ENCODE data around the gene PLD4. TPM values are rescaled to one million over a fixed set of nuclear protein-coding genes. Genes with fewer than 3 reads are reported as not detected.

PLD4 gene
- total and polyA plus RNA-seq, 9 of the 15 experiments (the other 6 are each of a cell fraction or from before 2014, with no cell fraction given), result 0.18 to 0.24 TPM; not detected in 7

DNA sequence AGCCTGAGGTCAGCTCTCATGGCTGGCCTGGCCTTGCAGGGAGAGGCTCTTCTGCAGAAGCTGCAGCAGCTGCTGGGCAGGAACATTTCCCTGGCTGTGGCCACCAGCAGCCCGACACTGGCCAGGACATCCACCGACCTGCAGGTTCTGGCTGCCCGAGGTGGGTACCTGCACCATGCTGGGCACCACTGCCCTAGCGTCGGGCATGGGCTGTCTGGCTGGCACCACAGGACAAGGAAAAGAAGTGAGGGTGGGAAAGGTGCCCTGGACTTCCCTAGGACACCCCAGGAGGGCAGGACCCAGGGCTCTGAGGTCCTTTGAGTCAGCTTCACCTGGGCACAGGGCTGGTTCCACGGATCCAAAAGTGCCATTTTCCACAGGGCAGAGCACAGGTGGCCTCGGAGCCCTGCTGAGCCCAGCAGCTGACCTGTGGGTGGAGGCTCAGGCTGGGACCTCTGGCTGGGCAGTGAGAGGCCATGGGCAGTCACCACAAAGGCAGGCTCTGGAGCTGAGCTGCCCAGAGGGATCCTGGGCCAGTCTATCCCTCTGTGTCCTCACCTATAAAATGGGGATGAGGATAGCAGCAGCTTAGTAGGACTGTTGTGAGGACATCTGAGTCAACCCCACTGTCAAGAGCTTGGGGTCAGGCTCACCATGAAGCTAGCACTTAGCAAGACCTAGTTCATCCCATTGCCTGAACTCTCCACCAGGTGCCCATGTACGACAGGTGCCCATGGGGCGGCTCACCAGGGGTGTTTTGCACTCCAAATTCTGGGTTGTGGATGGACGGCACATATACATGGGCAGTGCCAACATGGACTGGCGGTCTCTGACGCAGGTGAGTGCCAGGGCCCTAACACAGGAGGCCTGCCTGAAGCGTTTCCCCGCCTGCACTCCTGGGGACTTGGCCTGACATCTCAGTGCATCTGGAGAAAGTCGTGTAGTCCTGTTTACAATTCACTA is 4.9 kb downstream of the PLD4 start (continued):
- no peak for TF ChIP-seq PHF20 (IDR thresholded peaks at IDR 0.05; ENCODE audit: partially characterized antibody)
- TF ChIP-seq, protein P1, sequence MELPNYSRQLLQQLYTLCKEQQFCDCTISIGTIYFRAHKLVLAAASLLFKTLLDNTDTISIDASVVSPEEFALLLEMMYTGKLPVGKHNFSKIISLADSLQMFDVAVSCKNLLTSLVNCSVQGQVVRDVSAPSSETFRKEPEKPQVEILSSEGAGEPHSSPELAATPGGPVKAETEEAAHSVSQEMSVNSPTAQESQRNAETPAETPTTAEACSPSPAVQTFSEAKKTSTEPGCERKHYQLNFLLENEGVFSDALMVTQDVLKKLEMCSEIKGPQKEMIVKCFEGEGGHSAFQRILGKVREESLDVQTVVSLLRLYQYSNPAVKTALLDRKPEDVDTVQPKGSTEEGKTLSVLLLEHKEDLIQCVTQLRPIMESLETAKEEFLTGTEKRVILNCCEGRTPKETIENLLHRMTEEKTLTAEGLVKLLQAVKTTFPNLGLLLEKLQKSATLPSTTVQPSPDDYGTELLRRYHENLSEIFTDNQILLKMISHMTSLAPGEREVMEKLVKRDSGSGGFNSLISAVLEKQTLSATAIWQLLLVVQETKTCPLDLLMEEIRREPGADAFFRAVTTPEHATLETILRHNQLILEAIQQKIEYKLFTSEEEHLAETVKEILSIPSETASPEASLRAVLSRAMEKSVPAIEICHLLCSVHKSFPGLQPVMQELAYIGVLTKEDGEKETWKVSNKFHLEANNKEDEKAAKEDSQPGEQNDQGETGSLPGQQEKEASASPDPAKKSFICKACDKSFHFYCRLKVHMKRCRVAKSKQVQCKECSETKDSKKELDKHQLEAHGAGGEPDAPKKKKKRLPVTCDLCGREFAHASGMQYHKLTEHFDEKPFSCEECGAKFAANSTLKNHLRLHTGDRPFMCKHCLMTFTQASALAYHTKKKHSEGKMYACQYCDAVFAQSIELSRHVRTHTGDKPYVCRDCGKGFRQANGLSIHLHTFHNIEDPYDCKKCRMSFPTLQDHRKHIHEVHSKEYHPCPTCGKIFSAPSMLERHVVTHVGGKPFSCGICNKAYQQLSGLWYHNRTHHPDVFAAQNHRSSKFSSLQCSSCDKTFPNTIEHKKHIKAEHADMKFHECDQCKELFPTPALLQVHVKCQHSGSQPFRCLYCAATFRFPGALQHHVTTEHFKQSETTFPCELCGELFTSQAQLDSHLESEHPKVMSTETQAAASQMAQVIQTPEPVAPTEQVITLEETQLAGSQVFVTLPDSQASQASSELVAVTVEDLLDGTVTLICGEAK (IDR thresholded peaks at IDR 0.05), result no peak
- TF ChIP-seq, protein P1 (CRISPR knock-in tag; IDR thresholded peaks at IDR 0.05), result no peak
- TF ChIP-seq JUNB (CRISPR knock-in tag; conservative IDR thresholded peaks at IDR 0.05), result no peak
- no peak for TF ChIP-seq LEF1 (IDR thresholded peaks at IDR 0.05)
- no peak for TF ChIP-seq EWSR1 (IDR thresholded peaks at IDR 0.05; ENCODE audit: borderline replicate concordance, low read depth, partially characterized antibody)
- TF ChIP-seq ZNF133 (CRISPR knock-in tag; IDR thresholded peaks at IDR 0.05), result no peak
- TF ChIP-seq, protein P2, sequence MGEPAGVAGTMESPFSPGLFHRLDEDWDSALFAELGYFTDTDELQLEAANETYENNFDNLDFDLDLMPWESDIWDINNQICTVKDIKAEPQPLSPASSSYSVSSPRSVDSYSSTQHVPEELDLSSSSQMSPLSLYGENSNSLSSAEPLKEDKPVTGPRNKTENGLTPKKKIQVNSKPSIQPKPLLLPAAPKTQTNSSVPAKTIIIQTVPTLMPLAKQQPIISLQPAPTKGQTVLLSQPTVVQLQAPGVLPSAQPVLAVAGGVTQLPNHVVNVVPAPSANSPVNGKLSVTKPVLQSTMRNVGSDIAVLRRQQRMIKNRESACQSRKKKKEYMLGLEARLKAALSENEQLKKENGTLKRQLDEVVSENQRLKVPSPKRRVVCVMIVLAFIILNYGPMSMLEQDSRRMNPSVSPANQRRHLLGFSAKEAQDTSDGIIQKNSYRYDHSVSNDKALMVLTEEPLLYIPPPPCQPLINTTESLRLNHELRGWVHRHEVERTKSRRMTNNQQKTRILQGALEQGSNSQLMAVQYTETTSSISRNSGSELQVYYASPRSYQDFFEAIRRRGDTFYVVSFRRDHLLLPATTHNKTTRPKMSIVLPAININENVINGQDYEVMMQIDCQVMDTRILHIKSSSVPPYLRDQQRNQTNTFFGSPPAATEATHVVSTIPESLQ (CRISPR knock-in tag; IDR thresholded peaks at IDR 0.05), result no peak
- TF ChIP-seq C11orf30 (IDR thresholded peaks at IDR 0.05; ENCODE audit: low read depth), result no peak
- TF ChIP-seq, protein P3, sequence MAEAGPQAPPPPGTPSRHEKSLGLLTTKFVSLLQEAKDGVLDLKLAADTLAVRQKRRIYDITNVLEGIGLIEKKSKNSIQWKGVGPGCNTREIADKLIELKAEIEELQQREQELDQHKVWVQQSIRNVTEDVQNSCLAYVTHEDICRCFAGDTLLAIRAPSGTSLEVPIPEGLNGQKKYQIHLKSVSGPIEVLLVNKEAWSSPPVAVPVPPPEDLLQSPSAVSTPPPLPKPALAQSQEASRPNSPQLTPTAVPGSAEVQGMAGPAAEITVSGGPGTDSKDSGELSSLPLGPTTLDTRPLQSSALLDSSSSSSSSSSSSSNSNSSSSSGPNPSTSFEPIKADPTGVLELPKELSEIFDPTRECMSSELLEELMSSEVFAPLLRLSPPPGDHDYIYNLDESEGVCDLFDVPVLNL (CRISPR knock-in tag; IDR thresholded peaks at IDR 0.05; ENCODE audit: low read depth), result no peak
- TF ChIP-seq KLF16 (IDR thresholded peaks at IDR 0.05), result no peak
- TF ChIP-seq, protein P4, sequence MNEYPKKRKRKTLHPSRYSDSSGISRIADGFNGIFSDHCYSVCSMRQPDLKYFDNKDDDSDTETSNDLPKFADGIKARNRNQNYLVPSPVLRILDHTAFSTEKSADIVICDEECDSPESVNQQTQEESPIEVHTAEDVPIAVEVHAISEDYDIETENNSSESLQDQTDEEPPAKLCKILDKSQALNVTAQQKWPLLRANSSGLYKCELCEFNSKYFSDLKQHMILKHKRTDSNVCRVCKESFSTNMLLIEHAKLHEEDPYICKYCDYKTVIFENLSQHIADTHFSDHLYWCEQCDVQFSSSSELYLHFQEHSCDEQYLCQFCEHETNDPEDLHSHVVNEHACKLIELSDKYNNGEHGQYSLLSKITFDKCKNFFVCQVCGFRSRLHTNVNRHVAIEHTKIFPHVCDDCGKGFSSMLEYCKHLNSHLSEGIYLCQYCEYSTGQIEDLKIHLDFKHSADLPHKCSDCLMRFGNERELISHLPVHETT (CRISPR knock-in tag; conservative IDR thresholded peaks at IDR 0.05 in 1 of 2, IDR thresholded peaks at IDR 0.05 in 1 of 2), result no peak
